WTC11 (cell line): ENCODE data around the gene TMX1. TPM values are rescaled to one million over a fixed set of nuclear protein-coding genes. Genes with fewer than 3 reads are reported as not detected.

Source experiments
- ATAC-seq: fragments of 200-7000 bp; cut with Tn5 transposase; 2 replicates; pipeline ENCODE4 v1.10.0; 2021; ENCODE audit warnings: mild to moderate bottlenecking, moderate library complexity
- Bru-seq: library from RNA; stranded (reverse); fragments of 400-500 nt; gene quantifications from one replicate; lab custom pipeline; 2021; lab: Mats Ljungman, UMichigan
- CTCF ChIA-PET: fragments of 300-600 bp; sonication (Branson Sonifier 250); formaldehyde crosslinking; loops from one replicate; lab custom pipeline; 2021; ENCODE audit warnings: antibody characterized with exemption; lab: Charles Lee
- POLR2A ChIA-PET: fragments of 350-600 bp; sonication (Branson Sonifier 250); formaldehyde crosslinking; loops from one replicate; lab custom pipeline; 2021; ENCODE audit warnings: antibody characterized with exemption; lab: Charles Lee
- DNase-seq: peaks from one replicate; pipeline ENCODE4 v3.0.0; 2021; ENCODE audit warnings: low spot score
- H3K27ac Mint-ChIP-seq: 2 replicates; pipeline ENCODE4 v1.8.0; 2021; ENCODE audit warnings: mixed read lengths
- H3K27me3 Mint-ChIP-seq: 2 replicates; pipeline ENCODE4 v1.8.0; 2021; ENCODE audit warnings: low read depth, mild to moderate bottlenecking, moderate library complexity, mixed read lengths
- H3K36me3 Mint-ChIP-seq: 2 replicates; pipeline ENCODE4 v1.8.0; 2021; ENCODE audit warnings: mixed read lengths
- H3K4me1 Mint-ChIP-seq: 2 replicates; pipeline ENCODE4 v1.8.0; 2022; ENCODE audit warnings: mixed read lengths
- H3K4me3 Mint-ChIP-seq: 2 replicates; pipeline ENCODE4 v1.8.0; 2021; ENCODE audit warnings: mild to moderate bottlenecking, moderate library complexity, mixed read lengths
- H3K9me3 Mint-ChIP-seq: 2 replicates; pipeline ENCODE4 v1.8.0; 2021; ENCODE audit warnings: mixed read lengths
- ATF1 ChIP-seq: sonication (generic); formaldehyde crosslinking; IDR thresholded peaks from 2 replicates; pipeline ENCODE4 v1.8.1; 2023; ENCODE audit warnings: mild to moderate bottlenecking, moderate library complexity, missing genetic modification reagents
- ESRRA ChIP-seq: sonication (generic); formaldehyde crosslinking; IDR thresholded peaks from 2 replicates; pipeline ENCODE4 v1.8.1; 2022; ENCODE audit warnings: mild to moderate bottlenecking, missing genetic modification reagents, borderline replicate concordance
- ETV6 ChIP-seq: sonication (generic); formaldehyde crosslinking; IDR thresholded peaks from 2 replicates; pipeline ENCODE4 v1.8.1; 2022; ENCODE audit warnings: mild to moderate bottlenecking, missing genetic modification reagents
- FOXP1 ChIP-seq: sonication (generic); formaldehyde crosslinking; IDR thresholded peaks from 2 replicates; pipeline ENCODE4 v1.8.0; 2022; ENCODE audit warnings: missing genetic modification reagents, mild to moderate bottlenecking, moderate library complexity, borderline replicate concordance
- GTF2I ChIP-seq: fragments of 250-450 bp; sonication (Bioruptor Pico); conservative IDR thresholded peaks from 2 replicates; pipeline ENCODE4 v1.4.0; 2021; ENCODE audit warnings: mild to moderate bottlenecking
- IRF2 ChIP-seq: sonication (generic); formaldehyde crosslinking; IDR thresholded peaks from 2 replicates; pipeline ENCODE4 v1.8.0; 2022; ENCODE audit warnings: low read depth, missing genetic modification reagents, borderline replicate concordance
- MYBL2 ChIP-seq: sonication (generic); formaldehyde crosslinking; IDR thresholded peaks from 2 replicates; pipeline ENCODE4 v1.8.1; 2023; ENCODE audit warnings: mild to moderate bottlenecking, moderate library complexity, missing genetic modification reagents
- NFATC4 ChIP-seq: fragments of 250-450 bp; sonication (Bioruptor Pico); IDR thresholded peaks from 2 replicates; pipeline ENCODE4 v1.9.0; 2021; ENCODE audit warnings: mild to moderate bottlenecking
- NR1H2 ChIP-seq: sonication (generic); formaldehyde crosslinking; IDR thresholded peaks from 2 replicates; pipeline ENCODE4 v1.9.0; 2021; ENCODE audit warnings: mild to moderate bottlenecking, moderate library complexity, missing genetic modification reagents
- PRRX2 ChIP-seq: fragments of 250-450 bp; sonication (Bioruptor Pico); IDR thresholded peaks from 2 replicates; pipeline ENCODE4 v1.8.0; 2021; ENCODE audit warnings: mild to moderate bottlenecking
- ZNF121 ChIP-seq: sonication (generic); formaldehyde crosslinking; IDR thresholded peaks from 2 replicates; pipeline ENCODE4 v1.8.0; 2023; ENCODE audit warnings: missing genetic modification reagents
- ZNF219 ChIP-seq: sonication (generic); formaldehyde crosslinking; IDR thresholded peaks from 2 replicates; pipeline ENCODE4 v1.8.0; 2023; ENCODE audit warnings: missing genetic modification reagents, mild to moderate bottlenecking, borderline replicate concordance
- ZNF317 ChIP-seq: sonication (generic); formaldehyde crosslinking; IDR thresholded peaks from 2 replicates; pipeline ENCODE4 v1.8.1; 2023; ENCODE audit warnings: low read depth, mild to moderate bottlenecking, moderate library complexity, missing genetic modification reagents, borderline replicate concordance
- ZNF416 ChIP-seq: fragments of 250-450 bp; sonication (Bioruptor Pico); IDR thresholded peaks from 2 replicates; pipeline ENCODE4 v1.9.0; 2021; ENCODE audit warnings: mild to moderate bottlenecking, inconsistent platforms
- long read RNA-seq, 3 experiments: library from RNA in 1 of 3; library from capped mRNA in 1 of 3; library from polyadenylated mRNA in 1 of 3; unstranded in 2 of 3; stranded (forward) in 1 of 3; transcript quantifications; one replicate each; pipeline ENCODE4 v2.0.0, GENCODE V29; 2021
- total RNA-seq: library from RNA; stranded (reverse); gene quantifications from 3 replicates; pipeline ENCODE4 v1.2.3, GENCODE V29; 2021
- TF ChIP-seq, protein P1 (sequence below): fragments of 250-450 bp; sonication (Bioruptor Pico); IDR thresholded peaks from 2 replicates; pipeline ENCODE4 v1.9.0; 2021; ENCODE audit warnings: mild to moderate bottlenecking
- TF ChIP-seq, protein P2 (sequence below): sonication (generic); formaldehyde crosslinking; IDR thresholded peaks from 2 replicates; pipeline ENCODE4 v1.8.1; 2023; ENCODE audit warnings: mild to moderate bottlenecking, moderate library complexity, missing genetic modification reagents
- TF ChIP-seq, protein P3 (sequence below): sonication (generic); formaldehyde crosslinking; IDR thresholded peaks from 2 replicates; pipeline ENCODE4 v1.8.1; 2022; ENCODE audit warnings: mild to moderate bottlenecking, missing genetic modification reagents, moderate library complexity, borderline replicate concordance
- TF ChIP-seq, protein P4 (sequence below): sonication (generic); formaldehyde crosslinking; IDR thresholded peaks from 2 replicates; pipeline ENCODE4 v1.8.1; 2023; ENCODE audit warnings: mild to moderate bottlenecking, missing genetic modification reagents, borderline replicate concordance
- TF ChIP-seq, protein P5 (sequence below): sonication (generic); formaldehyde crosslinking; IDR thresholded peaks from 2 replicates; pipeline ENCODE4 v1.8.0; 2022; ENCODE audit warnings: mild to moderate bottlenecking, missing genetic modification reagents
- TF ChIP-seq, protein P6 (sequence below): fragments of 250-450 bp; sonication (Bioruptor Pico); conservative IDR thresholded peaks from 2 replicates; pipeline ENCODE4 v1.9.0; 2021; ENCODE audit warnings: mild to moderate bottlenecking
- TF ChIP-seq, protein P7 (sequence below): sonication (generic); formaldehyde crosslinking; conservative IDR thresholded peaks from 2 replicates; pipeline ENCODE4 v1.8.1; 2022; ENCODE audit warnings: mild to moderate bottlenecking, missing genetic modification reagents
- TF ChIP-seq, protein P8 (sequence below): sonication (generic); formaldehyde crosslinking; IDR thresholded peaks from 2 replicates; pipeline ENCODE4 v1.8.0; 2022; ENCODE audit warnings: mild to moderate bottlenecking, missing genetic modification reagents

TMX1 gene, protein sequence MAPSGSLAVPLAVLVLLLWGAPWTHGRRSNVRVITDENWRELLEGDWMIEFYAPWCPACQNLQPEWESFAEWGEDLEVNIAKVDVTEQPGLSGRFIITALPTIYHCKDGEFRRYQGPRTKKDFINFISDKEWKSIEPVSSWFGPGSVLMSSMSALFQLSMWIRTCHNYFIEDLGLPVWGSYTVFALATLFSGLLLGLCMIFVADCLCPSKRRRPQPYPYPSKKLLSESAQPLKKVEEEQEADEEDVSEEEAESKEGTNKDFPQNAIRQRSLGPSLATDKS
- total RNA-seq (40.9 to 43.2 TPM (median 42.6 TPM) in 3 replicates), Bru-seq, nascent RNA (percentile 97 among the genes with signal in this experiment)
- long read RNA-seq, experiment 1, transcript TMX1-201 (8 exons, 3,995 nt): major isoform, 517 of 556 reads
- long read RNA-seq, experiment 1, partial matches to known transcripts: 22 of 556 reads
- long read RNA-seq, experiment 1, other reads (novel, unspliced or antisense): 17 of 556 reads
- long read RNA-seq, experiment 2, transcript TMX1-201 (8 exons, 3,995 nt): major isoform, 55 of 119 reads
- long read RNA-seq, experiment 2, partial matches to known transcripts: 43 of 119 reads
- long read RNA-seq, experiment 2, other reads (novel, unspliced or antisense): 21 of 119 reads
- long read RNA-seq, experiment 3, transcript TMX1-201 (8 exons, 3,995 nt): major isoform, 179 of 194 reads
- long read RNA-seq, experiment 3, partial matches to known transcripts: 5 of 194 reads
- long read RNA-seq, experiment 3, other reads (novel, unspliced or antisense): 10 of 194 reads

DNA sequence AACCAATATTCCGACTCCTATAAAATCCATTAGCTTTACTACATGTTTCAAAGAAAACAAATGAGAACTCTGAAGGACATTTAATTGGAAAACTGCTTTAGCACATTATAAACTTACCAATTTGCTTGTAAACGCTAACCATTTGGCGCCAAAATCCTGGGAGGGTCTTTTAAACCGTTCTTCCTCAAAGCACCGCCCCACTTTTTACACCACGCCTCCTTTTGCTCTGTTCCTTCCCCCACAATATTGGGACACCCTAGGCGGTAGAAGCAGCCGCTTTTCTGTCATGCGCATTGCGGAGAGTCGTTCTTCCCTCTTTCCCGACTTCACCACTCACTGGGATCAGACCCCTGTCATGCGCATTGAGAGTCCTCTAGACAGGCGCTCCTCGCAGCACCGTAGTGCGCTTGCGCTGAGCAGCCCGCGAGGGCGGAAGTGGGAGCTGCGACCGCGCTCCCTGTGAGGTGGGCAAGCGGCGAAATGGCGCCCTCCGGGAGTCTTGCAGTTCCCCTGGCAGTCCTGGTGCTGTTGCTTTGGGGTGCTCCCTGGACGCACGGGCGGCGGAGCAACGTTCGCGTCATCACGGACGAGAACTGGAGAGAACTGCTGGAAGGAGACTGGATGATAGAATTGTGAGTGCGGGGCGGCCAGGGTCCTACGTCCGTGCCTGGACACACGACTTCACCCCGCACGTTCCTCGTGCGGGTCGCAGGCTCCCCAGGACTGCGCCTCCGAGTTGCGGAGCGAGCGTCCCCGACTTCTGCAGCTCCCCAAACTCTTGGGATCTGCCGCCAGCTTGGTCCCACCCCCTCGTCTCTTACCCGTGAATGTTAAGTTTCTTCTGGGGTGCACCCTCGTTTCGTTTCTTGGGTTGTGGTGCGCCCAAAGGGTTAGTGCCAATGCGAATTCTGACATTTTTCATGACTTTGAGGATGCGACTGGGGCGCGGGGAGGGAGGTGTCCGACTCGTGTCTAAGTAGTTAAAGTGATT, at the start of gene TMX1:
TMX1 (plus strand) TSS at position 435 of the 991 bp plus-strand sequence; CDS start at position 481, 46 bp downstream.
- Mint-ChIP-seq H3K27me3 (no peaks in the 10 kb centered on the region), H3K27ac (no peak within 1 kb of the TSS), H3K36me3 (peaks cover 10% of the 10 kb centered on the region), H3K4me3 (no peak within 1 kb of the TSS), H3K4me1 (peaks cover 37% of the 10 kb centered on the region), H3K9me3 (no peaks in the 10 kb centered on the region)
- DNase-seq: peak; percentile 96
- CTCF ChIA-PET: interaction anchor here (0.5 to 1.3 kb wide), 2 partner anchors 57 to 145 kb away, joined by 3 to 6 read pairs; partner anchors contain the start of gene TRIM9
- peak; percentile 96 for ATAC-seq
- POLR2A ChIA-PET: no interaction called here
- TF ChIP-seq, protein P1, sequence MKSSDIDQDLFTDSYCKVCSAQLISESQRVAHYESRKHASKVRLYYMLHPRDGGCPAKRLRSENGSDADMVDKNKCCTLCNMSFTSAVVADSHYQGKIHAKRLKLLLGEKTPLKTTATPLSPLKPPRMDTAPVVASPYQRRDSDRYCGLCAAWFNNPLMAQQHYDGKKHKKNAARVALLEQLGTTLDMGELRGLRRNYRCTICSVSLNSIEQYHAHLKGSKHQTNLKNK (CRISPR knock-in tag): no peak
- TF ChIP-seq NR1H2 (CRISPR knock-in tag) (no peak), MYBL2 (CRISPR knock-in tag) (no peak), ZNF416 (CRISPR knock-in tag) (no peak), PRRX2 (CRISPR knock-in tag) (no peak), NFATC4 (CRISPR knock-in tag) (no peak), IRF2 (CRISPR knock-in tag) (no peak), ZNF219 (no peak), ZNF317 (CRISPR knock-in tag) (no peak), ESRRA (CRISPR knock-in tag) (0 out of 2 replicates have a peak, but pooled peaks have one; percentile 38), ATF1 (peak; percentile 75; the same call in 1 of the 2 replicates), ETV6 (CRISPR knock-in tag) (peak; percentile 86), FOXP1 (CRISPR knock-in tag) (peak; percentile 75; the same call in 1 of the 2 replicates), GTF2I (CRISPR knock-in tag) (no peak), ZNF121 (no peak)
- TF ChIP-seq, protein P2, sequence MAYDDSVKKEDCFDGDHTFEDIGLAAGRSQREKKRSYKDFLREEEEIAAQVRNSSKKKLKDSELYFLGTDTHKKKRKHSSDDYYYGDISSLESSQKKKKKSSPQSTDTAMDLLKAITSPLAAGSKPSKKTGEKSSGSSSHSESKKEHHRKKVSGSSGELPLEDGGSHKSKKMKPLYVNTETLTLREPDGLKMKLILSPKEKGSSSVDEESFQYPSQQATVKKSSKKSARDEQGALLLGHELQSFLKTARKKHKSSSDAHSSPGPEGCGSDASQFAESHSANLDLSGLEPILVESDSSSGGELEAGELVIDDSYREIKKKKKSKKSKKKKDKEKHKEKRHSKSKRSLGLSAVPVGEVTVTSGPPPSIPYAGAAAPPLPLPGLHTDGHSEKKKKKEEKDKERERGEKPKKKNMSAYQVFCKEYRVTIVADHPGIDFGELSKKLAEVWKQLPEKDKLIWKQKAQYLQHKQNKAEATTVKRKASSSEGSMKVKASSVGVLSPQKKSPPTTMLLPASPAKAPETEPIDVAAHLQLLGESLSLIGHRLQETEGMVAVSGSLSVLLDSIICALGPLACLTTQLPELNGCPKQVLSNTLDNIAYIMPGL (CRISPR knock-in tag): no peak; the same call in 1 of the 2 replicates
- TF ChIP-seq, protein P3, sequence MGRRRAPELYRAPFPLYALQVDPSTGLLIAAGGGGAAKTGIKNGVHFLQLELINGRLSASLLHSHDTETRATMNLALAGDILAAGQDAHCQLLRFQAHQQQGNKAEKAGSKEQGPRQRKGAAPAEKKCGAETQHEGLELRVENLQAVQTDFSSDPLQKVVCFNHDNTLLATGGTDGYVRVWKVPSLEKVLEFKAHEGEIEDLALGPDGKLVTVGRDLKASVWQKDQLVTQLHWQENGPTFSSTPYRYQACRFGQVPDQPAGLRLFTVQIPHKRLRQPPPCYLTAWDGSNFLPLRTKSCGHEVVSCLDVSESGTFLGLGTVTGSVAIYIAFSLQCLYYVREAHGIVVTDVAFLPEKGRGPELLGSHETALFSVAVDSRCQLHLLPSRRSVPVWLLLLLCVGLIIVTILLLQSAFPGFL: no peak
- TF ChIP-seq, protein P4, sequence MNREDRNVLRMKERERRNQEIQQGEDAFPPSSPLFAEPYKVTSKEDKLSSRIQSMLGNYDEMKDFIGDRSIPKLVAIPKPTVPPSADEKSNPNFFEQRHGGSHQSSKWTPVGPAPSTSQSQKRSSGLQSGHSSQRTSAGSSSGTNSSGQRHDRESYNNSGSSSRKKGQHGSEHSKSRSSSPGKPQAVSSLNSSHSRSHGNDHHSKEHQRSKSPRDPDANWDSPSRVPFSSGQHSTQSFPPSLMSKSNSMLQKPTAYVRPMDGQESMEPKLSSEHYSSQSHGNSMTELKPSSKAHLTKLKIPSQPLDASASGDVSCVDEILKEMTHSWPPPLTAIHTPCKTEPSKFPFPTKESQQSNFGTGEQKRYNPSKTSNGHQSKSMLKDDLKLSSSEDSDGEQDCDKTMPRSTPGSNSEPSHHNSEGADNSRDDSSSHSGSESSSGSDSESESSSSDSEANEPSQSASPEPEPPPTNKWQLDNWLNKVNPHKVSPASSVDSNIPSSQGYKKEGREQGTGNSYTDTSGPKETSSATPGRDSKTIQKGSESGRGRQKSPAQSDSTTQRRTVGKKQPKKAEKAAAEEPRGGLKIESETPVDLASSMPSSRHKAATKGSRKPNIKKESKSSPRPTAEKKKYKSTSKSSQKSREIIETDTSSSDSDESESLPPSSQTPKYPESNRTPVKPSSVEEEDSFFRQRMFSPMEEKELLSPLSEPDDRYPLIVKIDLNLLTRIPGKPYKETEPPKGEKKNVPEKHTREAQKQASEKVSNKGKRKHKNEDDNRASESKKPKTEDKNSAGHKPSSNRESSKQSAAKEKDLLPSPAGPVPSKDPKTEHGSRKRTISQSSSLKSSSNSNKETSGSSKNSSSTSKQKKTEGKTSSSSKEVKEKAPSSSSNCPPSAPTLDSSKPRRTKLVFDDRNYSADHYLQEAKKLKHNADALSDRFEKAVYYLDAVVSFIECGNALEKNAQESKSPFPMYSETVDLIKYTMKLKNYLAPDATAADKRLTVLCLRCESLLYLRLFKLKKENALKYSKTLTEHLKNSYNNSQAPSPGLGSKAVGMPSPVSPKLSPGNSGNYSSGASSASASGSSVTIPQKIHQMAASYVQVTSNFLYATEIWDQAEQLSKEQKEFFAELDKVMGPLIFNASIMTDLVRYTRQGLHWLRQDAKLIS (CRISPR knock-in tag): no peak; the same call in 1 of the 2 replicates
- TF ChIP-seq, protein P5, sequence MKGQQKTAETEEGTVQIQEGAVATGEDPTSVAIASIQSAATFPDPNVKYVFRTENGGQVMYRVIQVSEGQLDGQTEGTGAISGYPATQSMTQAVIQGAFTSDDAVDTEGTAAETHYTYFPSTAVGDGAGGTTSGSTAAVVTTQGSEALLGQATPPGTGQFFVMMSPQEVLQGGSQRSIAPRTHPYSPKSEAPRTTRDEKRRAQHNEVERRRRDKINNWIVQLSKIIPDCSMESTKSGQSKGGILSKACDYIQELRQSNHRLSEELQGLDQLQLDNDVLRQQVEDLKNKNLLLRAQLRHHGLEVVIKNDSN (CRISPR knock-in tag): peak; percentile 34; the same call in 1 of the 2 replicates
- TF ChIP-seq, protein P6, sequence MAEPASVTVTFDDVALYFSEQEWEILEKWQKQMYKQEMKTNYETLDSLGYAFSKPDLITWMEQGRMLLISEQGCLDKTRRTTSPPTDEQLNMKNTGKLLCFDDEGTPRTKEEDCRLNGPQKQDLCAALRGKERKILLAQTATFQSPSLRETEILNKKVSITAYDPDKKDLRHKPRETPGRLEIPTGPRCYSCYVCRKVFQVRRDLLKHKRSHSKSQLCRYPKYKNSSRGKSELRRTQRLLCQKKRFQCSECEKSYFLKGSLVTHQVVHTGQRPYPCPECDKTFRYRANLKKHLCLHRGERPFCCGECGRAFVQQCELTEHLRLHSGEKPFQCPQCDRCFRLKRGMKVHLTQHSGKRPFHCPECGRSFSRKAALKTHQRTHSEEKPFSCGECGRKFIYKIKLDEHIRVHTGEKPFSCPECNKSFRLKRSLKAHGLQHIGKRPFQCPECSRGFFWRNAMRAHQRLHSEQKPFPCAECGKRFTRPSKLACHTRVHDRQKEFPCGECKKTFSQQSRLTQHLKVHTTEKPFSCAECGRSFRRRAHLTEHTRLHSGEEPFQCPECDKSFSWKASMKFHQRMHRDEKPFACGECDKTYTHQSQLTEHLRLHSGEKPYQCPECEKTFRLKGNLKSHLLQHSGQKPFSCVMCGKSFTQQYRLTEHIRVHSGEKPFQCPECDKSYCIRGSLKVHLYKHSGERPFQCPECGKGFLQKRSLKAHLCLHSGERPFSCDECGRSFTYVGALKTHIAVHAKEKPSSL (CRISPR knock-in tag): no peak
- TF ChIP-seq, protein P7, sequence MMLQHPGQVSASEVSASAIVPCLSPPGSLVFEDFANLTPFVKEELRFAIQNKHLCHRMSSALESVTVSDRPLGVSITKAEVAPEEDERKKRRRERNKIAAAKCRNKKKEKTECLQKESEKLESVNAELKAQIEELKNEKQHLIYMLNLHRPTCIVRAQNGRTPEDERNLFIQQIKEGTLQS (CRISPR knock-in tag): no peak
- TF ChIP-seq, protein P8, sequence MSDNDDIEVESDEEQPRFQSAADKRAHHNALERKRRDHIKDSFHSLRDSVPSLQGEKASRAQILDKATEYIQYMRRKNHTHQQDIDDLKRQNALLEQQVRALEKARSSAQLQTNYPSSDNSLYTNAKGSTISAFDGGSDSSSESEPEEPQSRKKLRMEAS: peak; percentile 73
